ENCODE data around the gene PCDH17.

The PCDH17 gene

DNA sequence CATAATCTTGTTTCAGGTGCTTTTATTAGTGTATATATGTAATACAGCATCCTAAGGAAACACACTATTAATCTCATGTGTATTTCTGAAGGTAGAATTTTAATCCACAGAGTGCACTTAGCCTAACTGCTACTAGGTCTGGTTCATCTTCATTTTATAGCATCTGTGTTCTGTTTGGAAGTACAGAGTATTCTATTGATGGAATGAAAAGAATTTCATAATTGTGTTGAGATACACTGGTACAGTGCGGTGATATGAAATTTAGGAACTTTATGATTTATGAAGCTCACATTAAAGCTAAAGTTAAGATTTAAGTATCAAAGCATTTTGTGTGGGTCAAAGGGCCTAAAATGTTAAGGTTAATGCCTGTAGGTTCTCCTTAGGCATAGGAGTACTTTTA is 6.0 kb downstream of the PCDH17 start:
- no peak for DNase-seq

DNA sequence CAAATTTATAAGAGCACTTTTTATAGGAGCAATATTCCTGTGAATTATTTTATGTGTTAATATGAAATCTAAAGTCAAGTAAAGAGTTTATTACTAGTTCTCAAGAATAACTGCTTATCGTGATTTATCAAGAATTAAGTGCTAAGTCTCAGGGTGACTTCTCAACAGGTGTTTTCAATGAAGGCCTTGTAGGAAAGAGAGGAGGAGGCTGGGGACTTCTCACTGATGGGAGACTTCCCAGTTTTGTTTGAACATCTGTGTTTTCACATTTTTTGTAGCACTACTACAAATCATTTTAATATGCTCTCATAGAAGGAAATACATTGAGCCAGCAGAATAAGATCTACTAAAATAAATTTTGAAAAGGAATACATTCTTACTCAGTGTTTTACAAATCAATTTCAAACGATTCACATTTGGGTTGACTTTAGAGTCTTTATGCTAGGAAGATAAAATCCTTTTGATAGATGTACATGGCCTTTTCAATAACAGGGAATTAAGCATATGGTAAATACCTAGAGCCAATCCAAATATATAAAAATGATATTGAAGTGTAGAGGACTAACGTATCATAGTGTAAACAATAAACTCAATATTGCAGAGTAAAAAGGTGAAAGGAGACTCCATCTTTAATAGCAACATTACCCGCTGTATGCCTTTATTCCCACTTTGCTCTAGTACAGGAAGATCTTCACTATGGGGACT is 6.8 kb downstream of the PCDH17 start:
- no peak for DNase-seq

DNA sequence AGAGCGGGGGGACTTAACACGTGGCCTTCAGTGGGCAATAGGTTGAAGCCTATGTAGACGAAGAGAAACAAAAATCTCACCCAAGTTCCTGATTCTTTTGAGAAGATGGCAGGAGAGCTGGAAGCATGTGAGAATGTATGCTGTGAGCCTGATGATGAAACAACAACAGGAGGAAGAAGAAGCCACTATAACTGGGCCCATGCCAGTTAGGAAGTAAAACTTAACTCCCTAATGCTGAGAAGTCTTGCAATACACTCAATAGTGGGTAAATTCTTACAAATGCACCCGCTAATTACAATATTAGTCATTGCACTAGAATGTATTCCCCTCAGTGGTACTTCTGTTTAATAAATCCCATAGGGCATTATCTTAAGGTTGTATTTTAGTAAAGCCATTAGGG is 9.1 kb downstream of the PCDH17 start:
- DNase-seq: no peak

DNA sequence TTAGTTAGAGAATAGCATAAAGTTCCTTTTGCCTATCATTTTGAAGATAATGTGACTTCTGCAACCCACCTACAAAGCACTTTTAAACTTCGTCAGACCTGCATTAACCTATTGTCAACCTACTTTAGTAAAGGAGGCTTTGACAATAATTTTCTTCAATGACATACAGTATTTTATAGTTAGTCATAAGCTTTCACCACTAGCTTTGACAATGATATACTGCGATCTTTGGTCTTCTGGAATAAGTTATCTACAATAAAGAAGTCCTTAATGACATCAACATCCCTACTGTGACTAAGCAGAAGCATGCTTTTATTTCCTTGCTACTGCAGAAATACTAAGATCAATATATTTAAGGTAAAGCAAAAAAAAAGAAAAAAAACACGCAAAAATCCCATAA is 9.5 kb downstream of the PCDH17 start:
- no peak for DNase-seq

DNA sequence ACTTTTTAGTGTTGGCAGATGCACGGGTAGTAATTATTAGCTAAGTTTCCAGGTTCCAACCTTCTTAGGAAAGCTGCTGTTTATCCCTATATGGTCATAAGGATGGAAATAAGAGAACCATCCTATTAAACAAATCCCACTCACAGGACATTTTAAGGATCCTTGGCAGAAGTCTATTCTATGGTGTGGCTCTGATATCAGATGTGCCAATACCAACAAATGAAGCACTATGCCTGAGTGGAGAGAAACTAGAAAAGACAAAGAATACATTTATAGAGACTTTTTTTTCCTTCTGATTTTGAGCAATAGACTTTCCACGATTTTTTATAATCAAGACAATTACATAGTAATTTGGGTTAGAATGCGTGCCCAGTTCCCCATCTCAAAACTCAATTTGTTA is 12.6 kb downstream of the PCDH17 start:
- DNase-seq: no peak

DNA sequence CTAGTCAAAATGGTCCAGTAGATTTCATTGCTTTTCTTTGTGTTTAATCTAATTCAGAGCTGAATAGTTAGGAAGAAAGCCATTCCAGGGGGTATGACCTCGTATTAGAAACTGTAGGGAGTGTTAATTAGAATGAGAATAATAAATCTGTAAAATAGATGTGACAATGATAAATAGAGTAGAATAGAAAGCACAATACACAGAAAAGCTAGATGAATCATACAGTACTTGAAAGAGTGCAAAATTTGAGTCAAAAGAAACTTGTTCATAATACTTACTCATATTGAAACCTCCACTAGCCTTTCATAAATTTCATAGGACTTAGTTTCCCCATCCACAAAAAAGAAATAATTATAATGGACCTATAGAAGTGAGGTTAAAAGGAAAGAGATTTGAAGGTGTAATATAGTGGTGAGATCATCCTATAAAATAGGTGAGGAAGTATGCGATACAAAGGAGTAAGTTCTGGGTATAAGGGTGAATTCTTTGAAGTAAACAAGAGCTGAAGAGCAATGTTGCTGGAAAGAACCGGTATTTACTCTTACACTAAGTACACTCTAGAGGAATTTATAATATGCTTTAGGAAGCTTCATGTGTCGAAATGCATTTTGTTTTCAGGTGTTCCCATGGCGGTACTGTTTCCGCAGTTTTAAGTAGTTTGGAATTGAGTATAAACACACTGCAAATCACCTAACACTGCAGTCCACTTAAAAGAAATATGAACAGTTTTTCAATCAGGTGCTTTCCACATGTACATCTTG is 21.9 kb downstream of the PCDH17 start:
- no peak for DNase-seq

DNA sequence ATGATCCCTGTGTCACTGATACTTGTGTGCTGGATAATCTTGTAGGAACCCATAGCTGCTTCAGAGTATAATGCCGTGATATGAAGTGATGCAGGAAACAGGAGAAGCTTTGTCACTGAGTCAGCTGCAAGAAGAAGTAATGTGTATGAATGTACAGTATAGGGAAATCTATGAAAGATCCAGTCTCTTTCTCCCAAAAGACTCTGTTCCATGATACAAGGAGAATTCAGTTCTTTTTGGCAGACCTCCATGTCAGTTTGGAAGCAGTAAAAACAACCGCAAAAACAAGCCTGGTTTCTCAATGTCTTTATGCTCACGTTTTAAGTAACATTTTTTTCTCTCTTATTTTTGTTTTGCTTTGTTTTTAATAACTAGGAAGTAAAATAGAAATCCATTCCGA is 33.9 kb downstream of the PCDH17 start:
- no peak for DNase-seq

DNA sequence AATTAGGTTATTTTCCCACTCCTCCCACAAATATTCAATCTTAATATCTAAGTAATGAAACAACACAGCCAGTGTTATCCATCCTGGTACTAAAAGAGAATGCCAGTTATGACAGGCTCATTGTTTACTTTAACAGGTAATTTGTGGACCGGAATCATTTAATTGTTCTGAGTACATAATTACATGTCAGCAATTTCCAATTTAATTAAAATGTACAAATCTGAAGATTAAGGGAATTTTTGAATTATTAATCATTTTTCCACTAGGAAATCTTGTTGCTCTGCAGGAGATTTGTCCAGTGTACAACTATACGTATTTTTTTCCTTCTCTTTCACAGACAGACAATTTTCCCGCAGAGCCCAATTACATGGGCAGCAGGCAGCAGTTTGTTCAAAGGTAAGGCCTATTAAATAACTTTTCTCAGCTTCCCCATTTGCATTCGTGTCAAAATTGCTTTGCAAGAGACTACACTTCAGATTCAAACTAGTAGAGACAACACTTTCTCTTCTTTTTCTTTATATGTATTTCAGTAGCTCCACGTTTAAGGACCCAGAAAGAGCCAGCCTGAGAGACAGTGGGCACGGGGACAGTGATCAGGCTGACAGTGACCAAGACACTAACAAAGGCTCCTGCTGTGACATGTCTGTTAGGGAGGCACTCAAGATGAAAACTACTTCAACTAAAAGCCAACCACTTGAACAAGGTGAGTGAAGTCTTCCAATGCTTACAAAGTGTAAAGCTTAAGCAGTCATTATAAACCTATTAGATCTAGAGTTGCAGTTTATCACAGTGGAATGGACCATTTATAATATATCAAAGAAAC is 34.8 kb downstream of the PCDH17 start:
- peak; percentile 0 for DNase-seq

DNA sequence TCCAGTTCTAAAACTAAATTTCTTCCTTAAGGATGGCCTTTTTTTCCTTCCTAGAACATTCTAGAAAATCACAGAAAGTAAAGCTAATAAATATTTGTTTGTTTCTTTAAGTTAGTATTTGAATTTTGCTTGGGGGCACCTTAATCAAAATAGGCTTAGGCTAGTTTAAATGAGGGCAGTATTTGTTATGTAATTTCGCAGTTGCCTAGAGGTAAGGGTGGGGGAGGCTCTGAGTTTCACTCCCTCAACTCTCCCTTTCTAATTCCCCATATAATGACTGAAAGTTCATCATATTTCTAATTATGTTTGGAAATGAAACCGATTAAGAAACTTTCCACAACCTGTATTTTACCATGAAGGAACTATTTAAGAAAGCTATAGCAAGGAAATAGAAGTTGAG is 40.6 kb downstream of the PCDH17 start:
- DNase-seq: no peak

DNA sequence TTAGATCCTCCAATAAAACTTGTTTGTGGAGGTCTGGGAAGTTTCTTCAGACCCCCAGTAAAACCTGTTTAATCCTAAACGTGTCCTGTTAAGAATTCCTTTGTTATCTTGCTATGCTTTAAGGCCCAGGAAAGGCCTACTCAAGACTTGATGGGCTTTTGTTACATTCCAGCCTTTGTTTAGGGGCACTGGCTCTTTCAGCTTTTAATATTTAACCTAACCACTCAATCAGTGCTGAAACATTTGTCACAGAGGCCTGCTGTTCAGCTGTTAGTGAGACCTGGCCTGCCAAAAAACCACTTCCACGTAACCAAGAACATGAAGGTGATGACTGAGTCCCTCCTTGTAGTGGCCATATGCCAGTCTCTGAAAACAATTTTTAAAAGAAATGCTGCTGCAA is 41.7 kb downstream of the PCDH17 start:
- DNase-seq: no peak

DNA sequence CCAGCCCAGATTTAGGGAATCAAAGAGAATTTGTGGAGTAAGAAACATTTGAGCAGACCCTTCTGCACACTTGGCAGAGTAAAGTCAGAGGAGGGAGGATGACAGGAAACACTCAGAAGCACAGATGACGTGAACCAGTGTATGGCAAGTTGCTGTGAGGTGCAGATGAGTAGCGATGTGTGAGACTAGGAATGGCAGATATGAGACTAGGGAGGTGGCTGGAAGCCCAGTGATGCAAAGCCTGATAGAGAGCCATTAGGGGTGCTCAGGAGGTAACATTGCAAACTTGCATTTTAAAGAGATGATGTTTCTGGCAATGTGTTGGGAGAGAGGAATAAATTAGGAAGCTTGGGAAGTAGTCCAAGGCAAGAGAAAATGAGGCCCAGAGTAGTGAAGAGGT is 44.0 kb downstream of the PCDH17 start:
- DNase-seq: no peak

DNA sequence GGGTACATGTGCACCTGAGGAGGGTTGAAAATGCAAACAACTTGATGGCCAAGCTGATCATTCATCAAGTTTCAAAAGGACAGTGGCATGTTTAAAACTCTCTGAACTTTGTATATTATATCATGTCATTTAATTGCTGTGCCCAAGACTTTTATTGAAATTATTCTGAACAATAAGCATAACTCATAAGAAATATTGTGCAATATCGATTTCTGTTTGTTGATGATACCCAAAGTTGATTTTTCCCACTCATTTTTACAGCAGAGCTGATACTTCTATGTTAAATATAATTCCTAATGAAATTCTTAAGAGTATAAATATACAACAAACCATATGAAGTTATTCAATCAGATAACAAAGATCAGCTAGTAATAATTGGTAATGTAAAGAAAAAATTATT is 49.1 kb downstream of the PCDH17 start:
- no peak for DNase-seq

DNA sequence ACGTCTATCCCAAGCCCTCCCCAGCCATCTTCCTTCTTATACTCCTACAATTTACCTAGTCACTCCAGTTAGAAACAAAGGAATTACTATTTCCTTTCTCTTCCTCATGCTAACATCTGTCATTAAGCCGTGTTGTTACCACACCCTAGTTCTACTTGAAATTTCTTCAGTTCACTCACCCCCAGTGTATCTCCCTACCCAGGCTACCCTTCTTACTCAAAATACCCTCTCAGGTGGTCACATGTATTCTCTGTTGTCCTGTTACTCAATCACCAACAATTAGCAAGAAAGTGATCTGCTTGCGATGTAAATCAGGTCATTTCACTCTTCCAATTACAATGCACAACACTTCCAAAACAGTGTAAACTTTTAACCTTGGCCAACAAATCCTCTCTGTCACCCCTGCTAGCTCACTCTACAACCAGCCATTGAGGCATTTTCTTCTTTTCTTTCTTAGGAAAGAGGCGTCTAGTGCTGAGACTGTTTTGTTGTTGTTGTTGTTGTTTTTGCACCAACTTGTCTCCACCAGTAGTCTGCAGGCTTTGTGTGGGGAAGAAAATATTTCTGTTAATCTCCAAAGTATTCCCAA is 50.7 kb downstream of the PCDH17 start:
- DNase-seq: no peak

DNA sequence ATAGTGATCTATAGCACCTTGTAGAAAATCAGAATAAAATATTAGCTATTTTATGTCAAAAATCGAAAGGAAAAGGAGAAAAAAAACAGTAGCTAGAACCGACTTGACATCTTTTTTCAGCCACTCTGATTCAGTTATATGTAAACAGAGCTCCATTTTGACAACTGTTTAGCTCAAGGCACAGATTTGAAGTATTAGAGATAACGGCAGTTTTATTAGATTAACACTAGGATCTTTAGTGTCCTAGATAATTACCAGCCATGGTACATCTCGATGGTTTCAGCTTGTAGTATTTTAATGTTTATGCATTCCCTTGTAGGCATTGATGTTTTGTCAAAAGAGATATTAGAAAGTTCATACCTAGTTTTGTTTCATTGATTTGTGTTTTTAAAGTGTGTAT is 67.3 kb downstream of the PCDH17 start:
- no peak for DNase-seq

DNA sequence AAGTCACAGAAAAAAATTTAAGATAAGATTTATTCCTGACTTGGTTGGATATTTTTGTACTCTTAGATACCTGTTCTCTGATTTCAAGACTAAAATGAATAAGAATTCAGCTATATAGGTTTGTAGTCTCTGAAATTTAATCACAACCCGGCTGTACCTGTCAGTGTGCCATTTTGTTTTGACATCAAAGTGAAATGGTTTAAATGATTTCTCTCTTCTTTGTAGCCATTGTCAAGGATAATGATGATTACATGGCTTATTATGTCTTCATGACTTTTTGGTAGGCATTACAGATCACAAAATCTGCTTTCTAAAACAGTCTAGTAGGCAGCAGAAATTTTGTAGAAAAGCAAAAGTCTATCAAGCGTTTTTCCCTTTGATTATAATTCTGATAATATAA is 72.5 kb downstream of the PCDH17 start:
- DNase-seq: no peak

DNA sequence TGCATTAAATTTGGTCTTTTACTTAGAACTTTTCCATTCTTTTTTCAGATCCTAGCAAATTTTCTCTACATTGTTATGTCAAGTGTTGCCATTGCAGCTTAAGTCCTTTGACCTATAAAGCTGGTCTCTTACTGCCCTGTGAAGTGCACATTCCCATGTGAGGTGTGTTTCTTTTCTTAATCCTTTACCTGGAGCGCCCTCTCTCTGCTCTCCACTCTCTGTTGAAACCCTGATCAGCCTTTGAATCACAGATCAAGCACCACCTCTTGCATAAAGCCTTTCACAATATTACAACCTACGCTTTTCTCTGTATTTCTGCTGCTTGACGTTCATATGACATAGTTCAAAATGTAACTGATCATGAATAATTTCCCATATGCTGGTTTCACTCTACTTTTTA is 84.8 kb downstream of the PCDH17 start:
- no peak for DNase-seq

DNA sequence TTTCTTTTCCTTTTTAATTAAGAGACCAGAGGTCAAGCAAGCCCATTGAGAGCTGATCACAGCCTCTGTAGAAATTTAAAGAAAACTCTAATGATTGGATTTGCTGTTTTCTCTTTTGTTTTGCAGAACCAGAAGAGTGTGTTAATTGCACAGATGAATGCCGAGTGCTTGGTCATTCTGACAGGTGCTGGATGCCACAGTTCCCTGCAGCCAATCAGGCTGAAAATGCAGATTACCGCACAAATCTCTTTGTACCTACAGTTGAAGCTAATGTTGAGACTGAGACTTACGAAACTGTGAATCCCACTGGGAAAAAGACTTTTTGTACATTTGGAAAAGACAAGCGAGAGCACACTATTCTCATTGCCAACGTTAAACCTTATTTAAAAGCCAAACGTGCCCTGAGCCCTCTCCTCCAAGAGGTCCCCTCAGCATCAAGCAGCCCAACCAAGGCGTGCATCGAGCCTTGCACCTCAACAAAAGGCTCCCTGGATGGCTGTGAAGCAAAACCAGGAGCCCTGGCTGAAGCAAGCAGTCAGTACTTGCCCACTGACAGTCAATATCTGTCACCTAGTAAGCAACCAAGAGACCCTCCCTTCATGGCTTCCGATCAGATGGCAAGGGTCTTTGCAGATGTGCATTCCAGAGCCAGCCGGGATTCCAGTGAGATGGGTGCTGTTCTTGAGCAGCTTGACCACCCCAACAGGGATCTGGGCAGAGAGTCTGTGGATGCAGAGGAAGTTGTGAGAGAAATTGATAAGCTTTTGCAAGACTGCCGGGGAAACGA is 93.1 kb downstream of the PCDH17 start:
- no peak for DNase-seq

DNA sequence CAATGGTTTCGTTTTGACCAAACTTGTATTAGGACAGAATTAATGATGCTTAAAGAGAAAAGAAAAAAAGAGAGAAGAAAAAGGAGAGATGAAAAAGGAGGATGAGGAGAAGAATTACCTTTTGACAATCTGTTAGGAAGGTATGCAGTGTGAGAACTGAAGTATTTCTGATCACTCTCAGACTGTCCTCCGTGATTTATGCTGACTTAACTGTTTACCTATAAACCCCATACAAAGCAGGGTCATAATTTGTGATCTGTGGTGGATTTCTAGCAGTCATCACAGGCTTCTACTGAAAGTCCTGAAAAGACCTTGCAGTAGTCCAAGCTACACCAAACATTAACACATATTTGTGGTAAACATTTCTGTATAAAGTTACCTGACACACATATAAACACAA is 93.9 kb downstream of the PCDH17 start:
- no peak for DNase-seq

DNA sequence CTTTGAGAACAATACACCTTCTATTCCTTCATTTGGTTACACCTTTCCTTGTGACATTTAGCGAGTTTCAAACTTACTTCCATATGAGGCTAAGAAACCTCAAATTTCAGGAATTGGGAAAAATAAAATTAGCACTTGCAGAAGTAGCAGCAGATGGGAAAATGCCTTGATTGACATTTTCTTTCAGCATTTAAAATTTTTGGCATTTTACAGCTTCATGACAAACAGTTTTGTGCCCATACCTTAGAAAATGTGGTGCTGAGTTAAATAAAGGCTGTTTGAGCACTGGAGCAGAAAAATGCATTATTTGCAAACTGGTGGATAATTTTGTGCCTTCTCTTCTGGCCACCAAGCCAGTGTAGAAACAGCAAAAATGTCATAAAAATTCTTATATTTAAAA is 95.4 kb downstream of the PCDH17 start:
- DNase-seq: no peak

DNA sequence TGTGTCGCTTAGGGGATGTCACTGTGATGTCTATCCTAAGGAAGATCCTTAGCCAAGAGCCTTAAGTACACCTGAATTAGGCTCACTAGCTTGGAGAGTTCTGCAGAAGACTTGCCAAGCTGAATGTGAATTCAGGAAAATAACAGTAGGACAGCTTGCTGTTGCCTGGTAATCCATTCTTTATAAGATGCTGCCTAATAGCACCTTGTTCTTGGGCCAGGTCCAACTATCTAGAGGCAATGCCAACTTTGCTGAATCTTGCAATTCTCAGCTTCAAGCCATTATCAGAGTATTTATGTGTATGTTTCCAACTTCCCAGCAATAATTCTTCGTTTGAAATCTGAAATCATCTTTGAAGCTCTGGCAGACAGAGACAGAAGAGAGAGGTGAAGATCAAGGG is 102.8 kb downstream of the PCDH17 start:
- DNase-seq: no peak

DNA sequence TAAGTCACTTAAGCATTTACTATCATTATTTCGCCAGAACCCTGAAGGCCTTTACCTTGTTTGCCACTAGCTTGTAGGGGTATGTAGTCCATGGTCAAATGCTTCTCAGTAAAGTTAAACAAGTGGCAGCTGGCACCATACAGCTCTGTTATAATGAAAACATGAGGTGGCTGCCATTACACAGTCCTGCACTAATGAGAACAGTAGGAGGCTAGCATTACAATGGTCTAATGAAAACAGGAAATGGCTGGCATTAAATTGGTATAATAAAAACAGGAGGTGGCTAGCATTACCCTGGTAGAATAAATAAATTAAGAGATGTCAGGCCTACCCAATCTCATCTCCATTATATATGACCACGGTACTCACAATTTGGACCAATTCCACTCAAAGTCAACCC is 107.5 kb downstream of the PCDH17 start:
- DNase-seq: no peak

DNA sequence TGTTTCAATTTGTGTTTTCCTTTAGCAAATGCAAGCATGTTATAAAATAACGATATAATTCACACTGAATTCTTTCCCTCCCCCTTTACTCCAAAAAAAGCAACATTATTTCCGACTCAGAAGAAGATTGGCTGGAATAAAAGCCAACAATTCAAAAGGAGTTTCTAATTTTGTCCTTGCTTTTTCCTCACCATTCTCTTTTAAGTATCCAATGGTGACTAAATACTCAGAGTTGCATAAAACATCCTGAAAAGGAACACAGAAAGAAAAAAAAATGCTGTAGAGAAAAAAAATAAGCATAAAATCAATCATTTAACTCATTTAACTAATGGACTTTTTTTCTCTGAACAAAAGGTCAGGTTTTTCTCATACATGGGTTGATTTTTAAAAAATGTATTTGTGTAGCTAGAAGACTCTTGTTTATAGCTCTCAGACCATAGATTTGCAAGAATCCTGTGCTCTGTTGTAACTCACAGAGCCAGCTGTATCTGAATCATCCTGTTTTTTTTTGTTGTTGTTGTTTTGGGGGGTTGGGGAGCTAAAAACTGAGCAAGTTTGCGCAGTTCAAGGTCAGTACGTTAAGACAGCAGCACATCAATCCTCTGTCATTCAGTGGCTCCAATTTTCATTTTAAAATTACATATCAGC is 108.1 kb downstream of the PCDH17 start:
- no peak for DNase-seq

Data from NCI-H1436 treated with DMSO at 0.1 percent for 48 hours (cell line).